Smooth muscle cell (in vitro differentiated cells): ENCODE measurements around the gene MUL1. TPM values are rescaled to one million over a fixed set of nuclear protein-coding genes. Genes with fewer than 3 reads are reported as not detected.

Source experiments
- DNase-seq: peaks from one replicate; lab custom pipeline; 2025; ENCODE audit not compliant: unreplicated experiment; lab: John Stamatoyannopoulos, UW
- H2AFZ ChIP-seq: fragments of 200-600 bp; sonication (generic); 2 replicates; pipeline ENCODE4 v1.6.0; 2016; ENCODE audit warnings: antibody characterized with exemption, low read depth, mild to moderate bottlenecking
- H3F3A ChIP-seq: fragments of 200-600 bp; sonication (generic); 2 replicates; pipeline ENCODE4 v1.6.0; 2017; ENCODE audit warnings: antibody characterized with exemption, low read depth
- H3K27ac ChIP-seq: fragments of 200-600 bp; sonication (generic); 2 replicates; pipeline ENCODE4 v1.5.1; 2016; ENCODE audit warnings: low read depth, mild to moderate bottlenecking
- H3K27me3 ChIP-seq: fragments of 200-600 bp; sonication (generic); 2 replicates; pipeline ENCODE4 v1.6.1; 2016; ENCODE audit warnings: low read depth, mild to moderate bottlenecking
- H3K36me3 ChIP-seq: fragments of 200-600 bp; sonication (generic); 2 replicates; pipeline ENCODE4 v1.5.1; 2016; ENCODE audit warnings: low read depth
- H3K4me1 ChIP-seq: fragments of 200-600 bp; sonication (generic); 2 replicates; pipeline ENCODE4 v1.5.1; 2016; ENCODE audit warnings: low read depth
- H3K4me2 ChIP-seq: fragments of 200-600 bp; sonication (generic); 2 replicates; pipeline ENCODE4 v1.6.0; 2016; ENCODE audit warnings: mild to moderate bottlenecking
- H3K4me3 ChIP-seq: fragments of 200-600 bp; sonication (generic); 2 replicates; pipeline ENCODE4 v1.5.1; 2016; ENCODE audit warnings: mild to moderate bottlenecking
- H3K79me2 ChIP-seq: fragments of 200-600 bp; sonication (generic); 2 replicates; pipeline ENCODE4 v1.6.0; 2016; ENCODE audit warnings: low read depth, mild to moderate bottlenecking
- H3K9ac ChIP-seq: fragments of 200-600 bp; sonication (generic); 2 replicates; pipeline ENCODE4 v1.6.0; 2016; ENCODE audit warnings: low read depth
- H3K9me3 ChIP-seq: fragments of 200-600 bp; sonication (generic); replicated peaks from 2 replicates; pipeline ENCODE4 v1.5.1; 2016; ENCODE audit warnings: low read depth
- H4K20me1 ChIP-seq: fragments of 200-600 bp; sonication (generic); 2 replicates; pipeline ENCODE4 v1.6.0; 2016; ENCODE audit warnings: low read depth
- WGBS: methylation state at CpG from one replicate; pipeline ENCODE4 v1.1.7; 2016; ENCODE audit warnings: low lambda C conversion rate; 5-methylcytosine and 5-hydroxymethylcytosine counted together
- polyA plus RNA-seq: library from polyadenylated mRNA; unstranded; fragments of >200 nt; fragmentation: Nextera tagmentation; extraction: Ambion mirVana; gene quantifications from 2 replicates; pipeline ENCODE4 v1.2.1, GENCODE V29; 2016
- total RNA-seq: library from RNA; depleted of rRNA; stranded (reverse); fragments of >200 nt; gene quantifications from 2 replicates; pipeline ENCODE4 v1.2.3, GENCODE V29; 2014
- TF ChIP-seq, protein P1 (sequence below): fragments of 200-600 bp; sonication (generic); IDR thresholded peaks from 2 replicates; pipeline ENCODE4 v1.5.1; 2017; ENCODE audit warnings: borderline replicate concordance, mild to moderate bottlenecking, antibody characterized with exemption; ENCODE audit not compliant: insufficient read depth, poor library complexity, severe bottlenecking

The MUL1 gene
- total and polyA plus RNA-seq, 2 experiments from 2014 or later: 38.7 to 42.4 TPM

DNA sequence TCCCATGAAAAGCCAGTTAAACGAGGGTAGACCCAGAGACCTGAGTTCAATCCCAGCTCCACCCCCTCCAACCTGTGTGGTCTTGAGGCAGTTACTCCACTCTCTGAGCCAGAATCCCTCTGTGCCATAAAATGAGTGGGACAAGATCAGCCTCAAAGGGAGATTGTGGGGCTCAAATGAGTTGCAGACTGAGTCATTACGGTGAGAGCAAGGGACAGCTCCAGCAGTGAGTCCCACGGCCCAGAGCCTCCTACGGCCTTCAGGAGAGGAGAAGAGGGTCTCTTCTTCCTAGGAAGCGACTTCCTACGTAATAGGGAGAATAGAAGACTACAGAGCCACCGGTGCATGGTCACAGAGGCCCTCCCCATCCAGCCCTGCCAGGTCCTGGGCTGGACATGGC, 15.2 kb downstream of the MUL1 start:
- WGBS: 68% methylated on average over 7 of the region's 7 CpGs
- H3K9me3 ChIP-seq: no peaks in the 10 kb centered on the region

GRCh38 chr1:20491866-20492265, 16.1 kb downstream of the MUL1 start:
- no peaks in the 10 kb centered on the region for H3K4me1 ChIP-seq
- no peak for DNase-seq
- TF ChIP-seq, protein P1, sequence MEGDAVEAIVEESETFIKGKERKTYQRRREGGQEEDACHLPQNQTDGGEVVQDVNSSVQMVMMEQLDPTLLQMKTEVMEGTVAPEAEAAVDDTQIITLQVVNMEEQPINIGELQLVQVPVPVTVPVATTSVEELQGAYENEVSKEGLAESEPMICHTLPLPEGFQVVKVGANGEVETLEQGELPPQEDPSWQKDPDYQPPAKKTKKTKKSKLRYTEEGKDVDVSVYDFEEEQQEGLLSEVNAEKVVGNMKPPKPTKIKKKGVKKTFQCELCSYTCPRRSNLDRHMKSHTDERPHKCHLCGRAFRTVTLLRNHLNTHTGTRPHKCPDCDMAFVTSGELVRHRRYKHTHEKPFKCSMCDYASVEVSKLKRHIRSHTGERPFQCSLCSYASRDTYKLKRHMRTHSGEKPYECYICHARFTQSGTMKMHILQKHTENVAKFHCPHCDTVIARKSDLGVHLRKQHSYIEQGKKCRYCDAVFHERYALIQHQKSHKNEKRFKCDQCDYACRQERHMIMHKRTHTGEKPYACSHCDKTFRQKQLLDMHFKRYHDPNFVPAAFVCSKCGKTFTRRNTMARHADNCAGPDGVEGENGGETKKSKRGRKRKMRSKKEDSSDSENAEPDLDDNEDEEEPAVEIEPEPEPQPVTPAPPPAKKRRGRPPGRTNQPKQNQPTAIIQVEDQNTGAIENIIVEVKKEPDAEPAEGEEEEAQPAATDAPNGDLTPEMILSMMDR: no peak
- no peaks in the 10 kb centered on the region for H3K36me3 ChIP-seq
- no peaks in the 10 kb centered on the region for H3K27me3 ChIP-seq
- no peaks in the 10 kb centered on the region for H3K79me2 ChIP-seq
- H3K9me3 ChIP-seq: no peaks in the 10 kb centered on the region
- WGBS: 76% methylated on average over 7 of the region's 7 CpGs
- H2AFZ ChIP-seq: no peak overlapping the region
- no peaks in the 10 kb centered on the region for H4K20me1 ChIP-seq
- H3K27ac ChIP-seq: no peak overlapping the region
- H3K4me2 ChIP-seq: no peak overlapping the region
- no peak overlapping the region for H3K4me3 ChIP-seq
- no peak overlapping the region for H3K9ac ChIP-seq
- no peaks in the 10 kb centered on the region for H3F3A ChIP-seq

More for the DNA sequence above, 15.2 kb downstream of the MUL1 start:
- no peaks in the 10 kb centered on the region for H3K4me1 ChIP-seq
- H3K4me3 ChIP-seq: no peak overlapping the region
- no peak overlapping the region for H3K9ac ChIP-seq
- no peak overlapping the region for H3K4me2 ChIP-seq
- TF ChIP-seq, protein P1: no peak
- H3K36me3 ChIP-seq: no peaks in the 10 kb centered on the region
- no peaks in the 10 kb centered on the region for H4K20me1 ChIP-seq
- no peak overlapping the region for H2AFZ ChIP-seq
- no peaks in the 10 kb centered on the region for H3K27me3 ChIP-seq
- no peak for DNase-seq
- no peak overlapping the region for H3K27ac ChIP-seq
- H3K79me2 ChIP-seq: no peaks in the 10 kb centered on the region
- H3F3A ChIP-seq: no peaks in the 10 kb centered on the region

DNA sequence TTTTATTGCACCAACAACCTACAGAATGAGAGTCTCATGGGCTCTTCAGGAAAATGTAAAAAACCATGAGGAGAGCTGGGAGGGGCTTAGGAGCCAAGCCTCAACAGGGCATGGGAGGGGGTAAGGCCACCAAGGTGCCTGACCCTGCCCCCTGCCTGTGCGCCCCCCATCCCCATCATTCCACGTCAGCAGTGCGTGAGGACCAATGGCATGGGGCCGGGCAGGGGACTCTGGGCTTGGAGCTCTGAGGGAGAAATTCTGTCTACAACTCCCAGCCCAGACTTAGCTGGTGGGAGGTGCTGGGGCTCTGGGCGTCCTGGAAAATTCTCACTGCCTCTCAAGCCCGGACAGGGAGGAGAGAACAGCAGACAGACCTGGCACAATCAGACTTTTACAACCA, 16.8 kb downstream of the MUL1 start:
- H3F3A ChIP-seq: no peaks in the 10 kb centered on the region
- no peak overlapping the region for H3K4me3 ChIP-seq
- no peaks in the 10 kb centered on the region for H3K27me3 ChIP-seq
- no peak overlapping the region for H3K9ac ChIP-seq
- H2AFZ ChIP-seq: no peak overlapping the region
- H3K4me2 ChIP-seq: no peak overlapping the region
- H3K27ac ChIP-seq: no peak overlapping the region
- no peak for DNase-seq
- H3K4me1 ChIP-seq: no peaks in the 10 kb centered on the region
- H3K36me3 ChIP-seq: no peaks in the 10 kb centered on the region
- H3K79me2 ChIP-seq: no peaks in the 10 kb centered on the region
- 70% methylated on average over 6 of the region's 6 CpGs for WGBS
- no peaks in the 10 kb centered on the region for H4K20me1 ChIP-seq
- TF ChIP-seq, protein P1: no peak
- no peaks in the 10 kb centered on the region for H3K9me3 ChIP-seq

GRCh38 chr1:20487236-20487590, 20.7 kb downstream of the MUL1 start:
- no peak overlapping the region for H3K9ac ChIP-seq

More at GRCh38 chr1:20487236-20487590, 20.7 kb downstream of the MUL1 start:
- Histone ChIP-seq H3K9me3 (no peaks in the 10 kb centered on the region), H3K36me3 (no peaks in the 10 kb centered on the region), H2AFZ (no peak overlapping the region), H3K79me2 (peaks cover 22% of the 10 kb centered on the region), H4K20me1 (peaks cover 23% of the 10 kb centered on the region), H3K4me1 (peaks cover 18% of the 10 kb centered on the region), H3K27me3 (no peaks in the 10 kb centered on the region), H3K4me2 (no peak overlapping the region), H3F3A (no peaks in the 10 kb centered on the region), H3K4me3 (peak overlapping the region; percentile 78), H3K27ac (no peak overlapping the region)
- TF ChIP-seq, protein P1: no peak
- DNase-seq: no peak
- WGBS: 24% methylated on average over 4 of the region's 4 CpGs
